ENCODE measurements around the gene CSMD2.

- TF ChIP-seq POLR2A (IDR thresholded peaks at IDR 0.05; ENCODE audit: low read depth, low read length) (no peak), POLR2AphosphoS5 (IDR thresholded peaks at IDR 0.05; ENCODE audit: low read depth, low read length) (no peak), TAF1 (IDR thresholded peaks at IDR 0.05; ENCODE audit: borderline replicate concordance, low read depth, low read length) (no peak)
Observed at GRCh38 chr1:34024485-34024884, 140.5 kb downstream of the CSMD2 start.

Data from GM12892 (cell line).